ENCODE data around the gene XPC. TPM values are rescaled to one million over a fixed set of nuclear protein-coding genes. Genes with fewer than 3 reads are reported as not detected.

XPC gene
- total and polyA plus RNA-seq, 4 donors, result 12.7 to 26.7 (median 14.2) TPM

DNA sequence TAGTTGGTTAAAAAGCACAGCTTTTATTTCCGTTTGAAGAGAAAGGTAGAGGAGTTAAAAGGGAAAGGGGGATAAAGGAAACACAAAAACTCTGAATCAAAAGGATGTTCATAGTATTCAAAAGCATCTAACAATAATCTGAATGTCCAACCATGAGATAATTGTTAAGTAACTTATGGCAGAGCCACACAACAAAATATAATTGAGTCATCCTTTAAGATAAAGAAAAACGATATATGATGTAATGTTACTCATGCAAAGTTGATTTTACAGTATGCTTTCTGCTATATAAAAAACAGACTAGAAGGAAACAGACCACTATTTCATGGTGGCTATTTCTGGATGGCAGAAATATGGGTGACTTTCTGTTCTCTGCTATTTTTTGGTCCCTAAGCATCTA is 3.9 kb downstream of the XPC start:
- no peaks in the 10 kb centered on the region for H3K9me3 ChIP-seq (ENCODE audit: control insufficient read depth in 4 of 4, low read length in 3 of 4)
- H3K36me3 ChIP-seq (ENCODE audit: control insufficient read depth in 4 of 4, insufficient read depth in 3 of 4, low read depth in 1 of 4, low read length in 3 of 4), result peaks cover 10 to 35% (median 32%) of the 10 kb centered on the region in 4 donors
- no peaks in the 10 kb centered on the region for H3K27me3 ChIP-seq (ENCODE audit: control insufficient read depth in 4 of 4, insufficient read depth in 4 of 4, low read length in 3 of 4)
- H3K4me3 ChIP-seq (ENCODE audit: low read depth in 1 of 3, low read length in 3 of 3), result no peak overlapping the region
- DNase-seq (ENCODE audit: low spot score), result no peak
- TF ChIP-seq EGR1 (IDR thresholded peaks at IDR 0.05; ENCODE audit: low read depth in 2 of 2), result no peak
- TF ChIP-seq SP1 (IDR thresholded peaks at IDR 0.05), result no peak
- TF ChIP-seq FOXA1 (IDR thresholded peaks at IDR 0.05), result no peak
- TF ChIP-seq, protein P1, sequence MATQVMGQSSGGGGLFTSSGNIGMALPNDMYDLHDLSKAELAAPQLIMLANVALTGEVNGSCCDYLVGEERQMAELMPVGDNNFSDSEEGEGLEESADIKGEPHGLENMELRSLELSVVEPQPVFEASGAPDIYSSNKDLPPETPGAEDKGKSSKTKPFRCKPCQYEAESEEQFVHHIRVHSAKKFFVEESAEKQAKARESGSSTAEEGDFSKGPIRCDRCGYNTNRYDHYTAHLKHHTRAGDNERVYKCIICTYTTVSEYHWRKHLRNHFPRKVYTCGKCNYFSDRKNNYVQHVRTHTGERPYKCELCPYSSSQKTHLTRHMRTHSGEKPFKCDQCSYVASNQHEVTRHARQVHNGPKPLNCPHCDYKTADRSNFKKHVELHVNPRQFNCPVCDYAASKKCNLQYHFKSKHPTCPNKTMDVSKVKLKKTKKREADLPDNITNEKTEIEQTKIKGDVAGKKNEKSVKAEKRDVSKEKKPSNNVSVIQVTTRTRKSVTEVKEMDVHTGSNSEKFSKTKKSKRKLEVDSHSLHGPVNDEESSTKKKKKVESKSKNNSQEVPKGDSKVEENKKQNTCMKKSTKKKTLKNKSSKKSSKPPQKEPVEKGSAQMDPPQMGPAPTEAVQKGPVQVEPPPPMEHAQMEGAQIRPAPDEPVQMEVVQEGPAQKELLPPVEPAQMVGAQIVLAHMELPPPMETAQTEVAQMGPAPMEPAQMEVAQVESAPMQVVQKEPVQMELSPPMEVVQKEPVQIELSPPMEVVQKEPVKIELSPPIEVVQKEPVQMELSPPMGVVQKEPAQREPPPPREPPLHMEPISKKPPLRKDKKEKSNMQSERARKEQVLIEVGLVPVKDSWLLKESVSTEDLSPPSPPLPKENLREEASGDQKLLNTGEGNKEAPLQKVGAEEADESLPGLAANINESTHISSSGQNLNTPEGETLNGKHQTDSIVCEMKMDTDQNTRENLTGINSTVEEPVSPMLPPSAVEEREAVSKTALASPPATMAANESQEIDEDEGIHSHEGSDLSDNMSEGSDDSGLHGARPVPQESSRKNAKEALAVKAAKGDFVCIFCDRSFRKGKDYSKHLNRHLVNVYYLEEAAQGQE (IDR thresholded peaks at IDR 0.05), result no peak
- no peak for TF ChIP-seq FOXA2 (IDR thresholded peaks at IDR 0.05)
- H3K4me1 ChIP-seq (ENCODE audit: control insufficient read depth in 4 of 4, insufficient read depth in 4 of 4, low read length in 3 of 4), result peaks cover 2 to 22% (median 15%) of the 10 kb centered on the region in 4 donors
- no peak overlapping the region for H3K9ac ChIP-seq (ENCODE audit: low read depth in 1 of 2, low read length in 2 of 2)
- 79% methylated on average over 2 of the region's 2 CpGs for WGBS
- no peak overlapping the region for H3K27ac ChIP-seq (ENCODE audit: low read depth in 1 of 2, low read length in 2 of 2)

DNA sequence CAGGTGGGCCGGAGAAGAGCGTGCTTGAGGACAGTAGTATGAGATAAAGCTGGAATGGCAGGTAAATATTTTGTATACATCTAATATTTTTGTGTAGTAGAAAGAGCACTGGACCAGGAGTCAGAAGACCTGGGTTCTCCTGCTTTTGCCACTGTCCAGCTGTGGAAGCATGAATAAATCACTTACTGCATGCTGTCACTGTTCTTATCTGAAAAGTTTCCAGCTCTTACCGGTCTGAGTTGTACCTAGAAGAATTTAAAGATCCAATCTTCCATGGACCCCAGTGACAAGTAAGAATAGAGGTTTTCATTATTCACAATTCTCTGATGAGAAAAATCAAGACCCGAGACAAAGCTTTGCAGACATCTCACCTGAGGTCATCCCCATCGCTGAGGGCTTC is 5.9 kb downstream of the XPC start:
- TF ChIP-seq, protein P2, sequence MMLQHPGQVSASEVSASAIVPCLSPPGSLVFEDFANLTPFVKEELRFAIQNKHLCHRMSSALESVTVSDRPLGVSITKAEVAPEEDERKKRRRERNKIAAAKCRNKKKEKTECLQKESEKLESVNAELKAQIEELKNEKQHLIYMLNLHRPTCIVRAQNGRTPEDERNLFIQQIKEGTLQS (IDR thresholded peaks at IDR 0.05), result no peak
- TF ChIP-seq JUND (IDR thresholded peaks at IDR 0.05) (no peak), TAF1 (conservative IDR thresholded peaks at IDR 0.05) (no peak), FOXA2 (IDR thresholded peaks at IDR 0.05) (no peak), FOXA1 (IDR thresholded peaks at IDR 0.05) (no peak), RXRA (IDR thresholded peaks at IDR 0.05) (no peak)
- TF ChIP-seq, protein P1 (IDR thresholded peaks at IDR 0.05), result no peak
- TF ChIP-seq, protein P3, sequence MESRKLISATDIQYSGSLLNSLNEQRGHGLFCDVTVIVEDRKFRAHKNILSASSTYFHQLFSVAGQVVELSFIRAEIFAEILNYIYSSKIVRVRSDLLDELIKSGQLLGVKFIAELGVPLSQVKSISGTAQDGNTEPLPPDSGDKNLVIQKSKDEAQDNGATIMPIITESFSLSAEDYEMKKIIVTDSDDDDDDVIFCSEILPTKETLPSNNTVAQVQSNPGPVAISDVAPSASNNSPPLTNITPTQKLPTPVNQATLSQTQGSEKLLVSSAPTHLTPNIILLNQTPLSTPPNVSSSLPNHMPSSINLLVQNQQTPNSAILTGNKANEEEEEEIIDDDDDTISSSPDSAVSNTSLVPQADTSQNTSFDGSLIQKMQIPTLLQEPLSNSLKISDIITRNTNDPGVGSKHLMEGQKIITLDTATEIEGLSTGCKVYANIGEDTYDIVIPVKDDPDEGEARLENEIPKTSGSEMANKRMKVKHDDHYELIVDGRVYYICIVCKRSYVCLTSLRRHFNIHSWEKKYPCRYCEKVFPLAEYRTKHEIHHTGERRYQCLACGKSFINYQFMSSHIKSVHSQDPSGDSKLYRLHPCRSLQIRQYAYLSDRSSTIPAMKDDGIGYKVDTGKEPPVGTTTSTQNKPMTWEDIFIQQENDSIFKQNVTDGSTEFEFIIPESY (IDR thresholded peaks at IDR 0.05), result no peak
- TF ChIP-seq, protein P4, sequence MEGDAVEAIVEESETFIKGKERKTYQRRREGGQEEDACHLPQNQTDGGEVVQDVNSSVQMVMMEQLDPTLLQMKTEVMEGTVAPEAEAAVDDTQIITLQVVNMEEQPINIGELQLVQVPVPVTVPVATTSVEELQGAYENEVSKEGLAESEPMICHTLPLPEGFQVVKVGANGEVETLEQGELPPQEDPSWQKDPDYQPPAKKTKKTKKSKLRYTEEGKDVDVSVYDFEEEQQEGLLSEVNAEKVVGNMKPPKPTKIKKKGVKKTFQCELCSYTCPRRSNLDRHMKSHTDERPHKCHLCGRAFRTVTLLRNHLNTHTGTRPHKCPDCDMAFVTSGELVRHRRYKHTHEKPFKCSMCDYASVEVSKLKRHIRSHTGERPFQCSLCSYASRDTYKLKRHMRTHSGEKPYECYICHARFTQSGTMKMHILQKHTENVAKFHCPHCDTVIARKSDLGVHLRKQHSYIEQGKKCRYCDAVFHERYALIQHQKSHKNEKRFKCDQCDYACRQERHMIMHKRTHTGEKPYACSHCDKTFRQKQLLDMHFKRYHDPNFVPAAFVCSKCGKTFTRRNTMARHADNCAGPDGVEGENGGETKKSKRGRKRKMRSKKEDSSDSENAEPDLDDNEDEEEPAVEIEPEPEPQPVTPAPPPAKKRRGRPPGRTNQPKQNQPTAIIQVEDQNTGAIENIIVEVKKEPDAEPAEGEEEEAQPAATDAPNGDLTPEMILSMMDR (IDR thresholded peaks at IDR 0.05; ENCODE audit: low read depth, low read length, missing input control), result no peak
- TF ChIP-seq, protein P5, sequence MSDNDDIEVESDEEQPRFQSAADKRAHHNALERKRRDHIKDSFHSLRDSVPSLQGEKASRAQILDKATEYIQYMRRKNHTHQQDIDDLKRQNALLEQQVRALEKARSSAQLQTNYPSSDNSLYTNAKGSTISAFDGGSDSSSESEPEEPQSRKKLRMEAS (IDR thresholded peaks at IDR 0.05), result no peak
- Histone ChIP-seq H3K9ac (ENCODE audit: low read depth in 1 of 2, low read length in 2 of 2) (no peak overlapping the region), H3K27me3 (ENCODE audit: control insufficient read depth in 4 of 4, insufficient read depth in 4 of 4, low read length in 3 of 4) (no peaks in the 10 kb centered on the region), H3K4me3 (ENCODE audit: low read depth in 1 of 3, low read length in 3 of 3) (no peak overlapping the region), H3K27ac (ENCODE audit: low read depth in 1 of 2, low read length in 2 of 2) (no peak overlapping the region), H3K36me3 (ENCODE audit: control insufficient read depth in 4 of 4, insufficient read depth in 3 of 4, low read depth in 1 of 4, low read length in 3 of 4) (peaks cover 18 to 55% (median 51%) of the 10 kb centered on the region in 4 donors), H3K9me3 (ENCODE audit: control insufficient read depth in 4 of 4, low read length in 3 of 4) (no peaks in the 10 kb centered on the region), H3K4me1 (ENCODE audit: control insufficient read depth in 4 of 4, insufficient read depth in 4 of 4, low read length in 3 of 4) (peaks cover 2 to 12% (median 7%) of the 10 kb centered on the region in 4 donors)
- 95% methylated on average over 5 of the region's 5 CpGs for WGBS
- DNase-seq (ENCODE audit: low spot score), result no peak
